WTC11 (cell line): ENCODE data around the gene FBXO47. TPM values are rescaled to one million over a fixed set of nuclear protein-coding genes. Genes with fewer than 3 reads are reported as not detected.

Source experiments
- ATAC-seq: fragments of 200-7000 bp; cut with Tn5 transposase; 2 replicates; pipeline ENCODE4 v1.10.0; 2021; ENCODE audit warnings: mild to moderate bottlenecking, moderate library complexity
- CTCF ChIA-PET: fragments of 300-600 bp; sonication (Branson Sonifier 250); formaldehyde crosslinking; loops from one replicate; lab custom pipeline; 2021; ENCODE audit warnings: antibody characterized with exemption; lab: Charles Lee
- POLR2A ChIA-PET: fragments of 350-600 bp; sonication (Branson Sonifier 250); formaldehyde crosslinking; loops from one replicate; lab custom pipeline; 2021; ENCODE audit warnings: antibody characterized with exemption; lab: Charles Lee
- DNase-seq: peaks from one replicate; pipeline ENCODE4 v3.0.0; 2021; ENCODE audit warnings: low spot score
- H3K27ac Mint-ChIP-seq: 2 replicates; pipeline ENCODE4 v1.8.0; 2021; ENCODE audit warnings: mixed read lengths
- H3K27me3 Mint-ChIP-seq: 2 replicates; pipeline ENCODE4 v1.8.0; 2021; ENCODE audit warnings: low read depth, mild to moderate bottlenecking, moderate library complexity, mixed read lengths
- H3K36me3 Mint-ChIP-seq: 2 replicates; pipeline ENCODE4 v1.8.0; 2021; ENCODE audit warnings: mixed read lengths
- H3K4me1 Mint-ChIP-seq: 2 replicates; pipeline ENCODE4 v1.8.0; 2022; ENCODE audit warnings: mixed read lengths
- H3K4me3 Mint-ChIP-seq: 2 replicates; pipeline ENCODE4 v1.8.0; 2021; ENCODE audit warnings: mild to moderate bottlenecking, moderate library complexity, mixed read lengths
- H3K9me3 Mint-ChIP-seq: 2 replicates; pipeline ENCODE4 v1.8.0; 2021; ENCODE audit warnings: mixed read lengths
- AFF4 ChIP-seq: sonication (generic); formaldehyde crosslinking; IDR thresholded peaks from 2 replicates; pipeline ENCODE4 v1.8.1; 2023; ENCODE audit warnings: mild to moderate bottlenecking, missing genetic modification reagents, borderline replicate concordance
- ARID4B ChIP-seq: sonication (generic); formaldehyde crosslinking; IDR thresholded peaks from 2 replicates; pipeline ENCODE4 v1.8.0; 2023; ENCODE audit warnings: missing genetic modification reagents, mild to moderate bottlenecking, borderline replicate concordance
- ATF6 ChIP-seq: sonication (generic); formaldehyde crosslinking; IDR thresholded peaks from 2 replicates; pipeline ENCODE4 v1.8.1; 2023; ENCODE audit warnings: mild to moderate bottlenecking, missing genetic modification reagents
- E2F1 ChIP-seq: sonication (generic); formaldehyde crosslinking; IDR thresholded peaks from 2 replicates; pipeline ENCODE4 v1.8.0; 2022; ENCODE audit warnings: mild to moderate bottlenecking, missing genetic modification reagents
- FOXP4 ChIP-seq: sonication (generic); formaldehyde crosslinking; IDR thresholded peaks from 2 replicates; pipeline ENCODE4 v1.8.0; 2022; ENCODE audit warnings: mild to moderate bottlenecking, missing genetic modification reagents
- HMGXB4 ChIP-seq: sonication (generic); formaldehyde crosslinking; IDR thresholded peaks from 2 replicates; pipeline ENCODE4 v1.8.1; 2023; ENCODE audit warnings: mild to moderate bottlenecking, moderate library complexity, missing genetic modification reagents
- IRF2 ChIP-seq: sonication (generic); formaldehyde crosslinking; IDR thresholded peaks from 2 replicates; pipeline ENCODE4 v1.8.0; 2022; ENCODE audit warnings: low read depth, missing genetic modification reagents, borderline replicate concordance
- KAT7 ChIP-seq: sonication (generic); formaldehyde crosslinking; IDR thresholded peaks from 2 replicates; pipeline ENCODE4 v1.8.1; 2023; ENCODE audit warnings: missing genetic modification reagents, mild to moderate bottlenecking, borderline replicate concordance
- MXD4 ChIP-seq: fragments of 250-450 bp; sonication (Bioruptor Pico); IDR thresholded peaks from 2 replicates; pipeline ENCODE4 v1.8.0; 2021; ENCODE audit warnings: mild to moderate bottlenecking, moderate library complexity, borderline replicate concordance
- NFATC4 ChIP-seq: fragments of 250-450 bp; sonication (Bioruptor Pico); IDR thresholded peaks from 2 replicates; pipeline ENCODE4 v1.9.0; 2021; ENCODE audit warnings: mild to moderate bottlenecking
- PREB ChIP-seq: sonication (generic); formaldehyde crosslinking; IDR thresholded peaks from 2 replicates; pipeline ENCODE4 v1.8.1; 2022; ENCODE audit warnings: mild to moderate bottlenecking, missing genetic modification reagents, moderate library complexity, borderline replicate concordance
- PRRX2 ChIP-seq: fragments of 250-450 bp; sonication (Bioruptor Pico); IDR thresholded peaks from 2 replicates; pipeline ENCODE4 v1.8.0; 2021; ENCODE audit warnings: mild to moderate bottlenecking
- SMAD4 ChIP-seq: sonication (generic); formaldehyde crosslinking; IDR thresholded peaks from 2 replicates; pipeline ENCODE4 v1.8.0; 2022; ENCODE audit warnings: mild to moderate bottlenecking, missing genetic modification reagents
- SOX15 ChIP-seq: fragments of 250-450 bp; sonication (Bioruptor Pico); IDR thresholded peaks from 2 replicates; pipeline ENCODE4 v1.9.0; 2021; ENCODE audit warnings: mild to moderate bottlenecking
- TCF7 ChIP-seq: sonication (generic); formaldehyde crosslinking; IDR thresholded peaks from 2 replicates; pipeline ENCODE4 v1.8.0; 2022; ENCODE audit warnings: mild to moderate bottlenecking, low read depth, missing genetic modification reagents, moderate library complexity
- ZNF138 ChIP-seq: sonication (generic); formaldehyde crosslinking; conservative IDR thresholded peaks from 2 replicates; pipeline ENCODE4 v1.8.1; 2022; ENCODE audit warnings: mild to moderate bottlenecking, moderate library complexity, missing genetic modification reagents
- ZNF416 ChIP-seq: fragments of 250-450 bp; sonication (Bioruptor Pico); IDR thresholded peaks from 2 replicates; pipeline ENCODE4 v1.9.0; 2021; ENCODE audit warnings: mild to moderate bottlenecking, inconsistent platforms
- total RNA-seq: library from RNA; stranded (reverse); gene quantifications from 3 replicates; pipeline ENCODE4 v1.2.3, GENCODE V29; 2021

FBXO47 gene
- total RNA-seq, 1 experiment from 2014 or later, result not detected

- ATAC-seq (no peak), DNase-seq (no peak)
- no peaks in the 10 kb centered on the region for H3K27me3 Mint-ChIP-seq
- no peaks in the 10 kb centered on the region for H3K36me3 Mint-ChIP-seq
- no peak for TF ChIP-seq E2F1
- no peak for TF ChIP-seq AFF4 (CRISPR knock-in tag)
- no peak for TF ChIP-seq SOX15 (CRISPR knock-in tag)
- TF ChIP-seq HMGXB4 (CRISPR knock-in tag), result no peak
- no peak for TF ChIP-seq ZNF416
- TF ChIP-seq IRF2, result no peak
- no peak for TF ChIP-seq ZNF138
- no peak for TF ChIP-seq PRRX2 (CRISPR knock-in tag)
- TF ChIP-seq FOXP4 (CRISPR knock-in tag), result no peak
- TF ChIP-seq SMAD4 (CRISPR knock-in tag), result no peak
- TF ChIP-seq PREB (CRISPR knock-in tag), result no peak
- no peak for TF ChIP-seq NFATC4 (CRISPR knock-in tag)
- no peak for TF ChIP-seq MXD4
- H3K4me3 Mint-ChIP-seq, result no peak overlapping the region
- no peaks in the 10 kb centered on the region for H3K9me3 Mint-ChIP-seq
- POLR2A ChIA-PET, result no interaction called here
- CTCF ChIA-PET, result interaction anchor here (0.6 to 5.5 kb wide), 5 partner anchors 10 to 505 kb away, joined by 3 to 85 read pairs (median 6); partner anchors contain the start of gene ARL5C
- H3K27ac Mint-ChIP-seq, result no peak overlapping the region
- no peaks in the 10 kb centered on the region for H3K4me1 Mint-ChIP-seq
Observed at GRCh38 chr17:38980490-38981217, 13.5 kb upstream of the FBXO47 start.

GRCh38 chr17:38978180-38978579, 11.0 kb upstream of the FBXO47 start:
- no peak for ATAC-seq
- Mint-ChIP-seq H3K36me3 (no peaks in the 10 kb centered on the region), H3K27me3 (no peaks in the 10 kb centered on the region), H3K4me1 (no peaks in the 10 kb centered on the region), H3K9me3 (no peaks in the 10 kb centered on the region), H3K4me3 (no peak overlapping the region), H3K27ac (no peak overlapping the region)
- POLR2A ChIA-PET, result no interaction called here
- CTCF ChIA-PET, result interaction anchor here (0.9 to 2.3 kb wide), 2 partner anchors 54 to 197 kb away, joined by 3 to 8 read pairs; no protein-coding TSS in a partner anchor
- DNase-seq, result no peak
- TF ChIP-seq NFATC4 (CRISPR knock-in tag), result no peak
- TF ChIP-seq ARID4B (CRISPR knock-in tag), result no peak
- no peak for TF ChIP-seq ATF6 (CRISPR knock-in tag)
- TF ChIP-seq TCF7, result no peak
- TF ChIP-seq MXD4, result no peak
- TF ChIP-seq IRF2, result no peak
- TF ChIP-seq KAT7 (CRISPR knock-in tag), result no peak
